Activated naive CD4-positive, alpha-beta T cell treated with anti-CD3 and anti-CD28 coated beads, Interleukin-2, amount 10 ng/mL, durations not matched to agents 7 days and 5 days (primary cell): ENCODE results near the gene MARCHF4.

Experiments used
- CTCF ChIA-PET: fragments of 350-600 bp; sonication (Branson Sonifier 250); formaldehyde crosslinking; loops from one replicate; lab custom pipeline; 2021; ENCODE audit warnings: antibody characterized with exemption; lab: Charles Lee
- DNase-seq: peaks from one replicate; pipeline ENCODE4 v3.0.0-alpha.2; 2020
- H3K27ac Mint-ChIP-seq: one replicate; pipeline ENCODE4 v1.8.0; 2021; ENCODE audit warnings: mild to moderate bottlenecking, moderate library complexity, mixed read lengths
- H3K27me3 Mint-ChIP-seq: one replicate; pipeline ENCODE4 v1.8.0; 2021; ENCODE audit warnings: mild to moderate bottlenecking, mixed read lengths
- H3K36me3 Mint-ChIP-seq: one replicate; pipeline ENCODE4 v1.8.0; 2021; ENCODE audit warnings: mixed read lengths
- H3K4me1 Mint-ChIP-seq: one replicate; pipeline ENCODE4 v1.8.0; 2021; ENCODE audit warnings: mixed read lengths
- H3K4me3 Mint-ChIP-seq: one replicate; pipeline ENCODE4 v1.8.0; 2021; ENCODE audit warnings: mild to moderate bottlenecking, moderate library complexity, mixed read lengths
- H3K9me3 Mint-ChIP-seq: one replicate; pipeline ENCODE4 v1.8.0; 2021; ENCODE audit warnings: mixed read lengths

Gene MARCHF4

GRCh38 chr2:216351172-216351925 lies 20.9 kb downstream of the MARCHF4 start:
- no peak for DNase-seq
- Mint-ChIP-seq H3K36me3 (peaks cover 5% of the 10 kb centered on the region), H3K4me3 (no peak overlapping the region), H3K27me3 (peaks cover 4% of the 10 kb centered on the region), H3K27ac (peak overlapping the region; percentile 34), H3K4me1 (peaks cover 72% of the 10 kb centered on the region), H3K9me3 (peaks cover 3% of the 10 kb centered on the region)
- CTCF ChIA-PET: interaction anchor here (0.6 to 1.4 kb wide), 4 partner anchors 52 to 65 kb away, joined by 3 to 5 read pairs (median 3); no protein-coding TSS in a partner anchor

GRCh38 chr2:216350214-216350791 lies 22.0 kb downstream of the MARCHF4 start:
- CTCF ChIA-PET: interaction anchor here (1.1 to 1.4 kb wide), 3 partner anchors 53 to 66 kb away, joined by 3 to 5 read pairs (median 3); no protein-coding TSS in a partner anchor
- Mint-ChIP-seq H3K4me3 (no peak overlapping the region), H3K9me3 (peaks cover 3% of the 10 kb centered on the region), H3K27ac (peak overlapping the region; percentile 26), H3K27me3 (no peaks in the 10 kb centered on the region), H3K36me3 (peaks cover 5% of the 10 kb centered on the region), H3K4me1 (peaks cover 74% of the 10 kb centered on the region)
- DNase-seq: peak; percentile 38

DNA sequence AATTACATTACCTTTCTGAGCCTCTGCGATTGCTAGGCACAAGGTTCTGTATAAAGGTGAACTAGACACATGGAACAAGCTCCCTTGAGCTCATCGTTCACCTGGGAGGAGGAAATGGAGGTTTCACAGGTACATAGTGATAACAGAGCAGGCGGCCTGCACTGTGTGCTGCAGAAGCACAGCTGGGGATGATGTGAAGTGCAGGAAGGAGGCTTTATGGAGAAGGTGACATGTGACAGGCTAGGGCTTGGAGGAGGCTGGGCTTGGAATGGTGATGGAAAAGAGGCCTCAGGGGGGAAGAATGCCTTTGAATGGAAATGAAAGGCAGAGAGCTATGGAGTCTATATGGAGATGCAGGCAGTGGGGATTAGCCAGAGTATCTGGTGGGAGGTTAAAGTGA lies 22.9 kb downstream of the MARCHF4 start:
- Mint-ChIP-seq H3K4me1 (peaks cover 71% of the 10 kb centered on the region), H3K4me3 (no peak overlapping the region), H3K9me3 (peaks cover under 1% of the 10 kb centered on the region), H3K27ac (no peak overlapping the region), H3K36me3 (peaks cover 5% of the 10 kb centered on the region), H3K27me3 (peaks cover 5% of the 10 kb centered on the region)
- CTCF ChIA-PET: interaction anchor here (0.8 kb wide), 1 partner anchor 56 kb away, joined by 3 read pairs; no protein-coding TSS in a partner anchor
- DNase-seq: no peak

- H3K9me3 Mint-ChIP-seq: no peaks in the 10 kb centered on the region
- peaks cover 65% of the 10 kb centered on the region for H3K4me1 Mint-ChIP-seq
- peaks cover 5% of the 10 kb centered on the region for H3K27me3 Mint-ChIP-seq
- no peak overlapping the region for H3K4me3 Mint-ChIP-seq
- CTCF ChIA-PET: interaction anchor here (0.8 kb wide), 1 partner anchor 56 kb away, joined by 3 read pairs; no protein-coding TSS in a partner anchor
- no peak for DNase-seq
- peaks cover 5% of the 10 kb centered on the region for H3K36me3 Mint-ChIP-seq
- H3K27ac Mint-ChIP-seq: no peak overlapping the region
These were observed 23.5 kb downstream of the MARCHF4 start for GRCh38 chr2:216348756-216349308.

- CTCF ChIA-PET: no interaction called here
- Mint-ChIP-seq H3K27ac (no peak overlapping the region), H3K27me3 (peaks cover 5% of the 10 kb centered on the region), H3K36me3 (no peaks in the 10 kb centered on the region), H3K9me3 (no peaks in the 10 kb centered on the region), H3K4me1 (peaks cover 45% of the 10 kb centered on the region), H3K4me3 (no peak overlapping the region)
- no peak for DNase-seq
These were observed 25.5 kb downstream of the MARCHF4 start for GRCh38 chr2:216346781-216347180.

DNA sequence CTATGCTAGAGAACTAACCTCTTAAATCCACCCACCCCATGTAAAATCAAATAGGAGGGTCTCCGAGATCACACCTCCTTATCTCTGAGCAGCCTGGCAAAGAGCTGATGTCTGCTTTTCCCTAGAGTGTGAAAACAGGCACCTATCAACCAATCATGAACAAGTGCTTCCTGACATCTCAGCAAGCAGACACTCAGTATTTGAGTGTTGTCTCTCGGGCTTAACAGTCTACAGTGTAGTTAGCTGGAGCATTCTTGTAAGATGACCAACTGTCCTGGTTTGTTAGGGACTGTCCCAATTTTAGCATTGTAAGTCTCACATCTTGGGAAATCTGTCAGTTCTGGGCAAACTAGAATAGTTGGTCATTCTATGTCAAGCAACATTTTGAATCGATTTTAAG lies 26.4 kb downstream of the MARCHF4 start:
- peaks cover 5% of the 10 kb centered on the region for H3K27me3 Mint-ChIP-seq

GRCh38 chr2:216344950-216345300 lies 27.4 kb downstream of the MARCHF4 start:
- H3K27me3 Mint-ChIP-seq: peaks cover 5% of the 10 kb centered on the region
- no peaks in the 10 kb centered on the region for H3K9me3 Mint-ChIP-seq
- H3K4me3 Mint-ChIP-seq: no peak overlapping the region
- CTCF ChIA-PET: interaction anchor here (1.1 kb wide), 1 partner anchor 14 kb away, joined by 3 read pairs; no protein-coding TSS in a partner anchor
- DNase-seq: no peak
- peaks cover 29% of the 10 kb centered on the region for H3K4me1 Mint-ChIP-seq
- H3K36me3 Mint-ChIP-seq: no peaks in the 10 kb centered on the region
- H3K27ac Mint-ChIP-seq: no peak overlapping the region

More for the DNA sequence above, 26.4 kb downstream of the MARCHF4 start:
- no peaks in the 10 kb centered on the region for H3K9me3 Mint-ChIP-seq
- no peak for DNase-seq
- H3K4me1 Mint-ChIP-seq: peaks cover 38% of the 10 kb centered on the region
- H3K36me3 Mint-ChIP-seq: no peaks in the 10 kb centered on the region
- H3K4me3 Mint-ChIP-seq: no peak overlapping the region
- H3K27ac Mint-ChIP-seq: no peak overlapping the region
- CTCF ChIA-PET: interaction anchor here (1.1 kb wide), 1 partner anchor 15 kb away, joined by 3 read pairs; no protein-coding TSS in a partner anchor

DNA sequence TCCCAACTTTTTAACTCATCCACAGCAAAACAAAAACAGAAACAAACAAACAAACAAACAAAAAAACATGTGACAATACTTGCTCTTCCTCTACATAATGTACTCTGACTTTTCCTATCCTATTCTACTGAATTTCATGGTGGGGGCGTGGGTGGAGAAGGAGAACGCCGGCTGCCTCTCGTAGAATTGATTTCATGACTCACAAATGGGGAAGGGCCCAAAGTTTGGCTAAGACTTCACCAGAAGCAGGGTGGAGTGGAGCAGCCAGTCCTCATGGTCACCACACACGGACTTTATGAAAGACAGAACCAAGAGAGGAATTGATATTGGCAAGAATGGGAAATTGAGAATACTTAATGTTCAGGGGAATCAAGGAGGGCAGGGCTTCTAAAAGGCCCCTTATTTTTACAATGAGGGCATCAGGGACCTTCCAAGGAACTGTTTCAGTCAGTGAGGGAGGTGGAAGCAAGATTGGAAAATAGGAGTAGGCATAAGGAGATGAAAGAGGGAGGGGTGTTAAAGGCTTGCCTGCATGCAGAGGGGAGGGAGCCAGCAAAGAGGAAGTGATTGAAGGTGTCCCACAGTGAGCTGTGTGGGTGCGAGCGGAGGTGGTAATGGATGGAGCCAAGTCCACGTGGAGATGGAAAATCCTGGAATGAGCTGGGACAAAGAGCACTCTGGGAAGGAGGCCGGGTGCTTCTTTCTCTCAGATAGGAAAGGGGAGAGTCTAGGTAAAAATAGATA lies 27.9 kb downstream of the MARCHF4 start:
- H3K4me1 Mint-ChIP-seq: peaks cover 23% of the 10 kb centered on the region

DNA sequence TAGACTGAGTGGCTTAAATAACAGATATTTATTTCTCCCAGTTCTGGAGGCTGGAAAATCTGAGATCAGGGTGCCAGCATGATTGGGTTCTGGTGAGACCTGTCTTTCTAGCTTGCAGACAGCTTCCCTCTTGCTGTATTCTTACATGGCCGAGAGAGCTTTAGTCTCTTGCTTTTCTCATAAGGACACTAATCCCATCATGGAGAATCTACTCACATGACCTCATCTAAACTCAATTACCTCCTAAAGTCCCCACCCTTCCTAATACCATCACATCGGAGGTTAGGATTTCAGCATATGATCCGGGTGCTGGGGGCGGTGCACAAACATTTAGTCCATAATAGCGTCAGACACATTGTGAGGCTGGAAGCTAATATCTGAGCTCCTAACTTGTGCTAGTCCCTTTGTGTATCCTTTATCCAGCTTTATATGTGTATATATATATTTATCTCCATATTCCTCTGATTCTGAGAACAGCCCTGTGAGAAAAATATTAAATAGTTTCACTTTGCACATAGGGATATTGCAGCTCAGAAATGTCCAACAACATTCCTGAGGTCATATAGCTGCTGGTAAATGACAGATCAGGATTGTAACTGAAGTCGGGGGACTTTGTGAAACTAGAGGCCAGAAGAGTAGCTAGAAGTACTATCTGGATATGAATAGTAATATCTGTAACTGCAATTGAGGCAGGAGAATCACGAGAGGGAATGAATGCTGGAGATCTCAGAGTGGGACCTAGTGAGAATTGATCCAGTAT lies 28.9 kb downstream of the MARCHF4 start:
- no peak for DNase-seq
- H3K4me1 Mint-ChIP-seq: peaks cover 14% of the 10 kb centered on the region
- H3K36me3 Mint-ChIP-seq: no peaks in the 10 kb centered on the region
- peaks cover 17% of the 10 kb centered on the region for H3K27me3 Mint-ChIP-seq
- CTCF ChIA-PET: no interaction called here
- no peak overlapping the region for H3K27ac Mint-ChIP-seq
- H3K4me3 Mint-ChIP-seq: no peak overlapping the region
- H3K9me3 Mint-ChIP-seq: no peaks in the 10 kb centered on the region

More for the DNA sequence above, 27.9 kb downstream of the MARCHF4 start:
- Mint-ChIP-seq H3K4me3 (no peak overlapping the region), H3K27ac (no peak overlapping the region), H3K9me3 (no peaks in the 10 kb centered on the region), H3K27me3 (peaks cover 7% of the 10 kb centered on the region), H3K36me3 (no peaks in the 10 kb centered on the region)
- CTCF ChIA-PET: interaction anchor here (1.1 kb wide), 1 partner anchor 14 kb away, joined by 3 read pairs; no protein-coding TSS in a partner anchor
- no peak for DNase-seq

- no peak for DNase-seq
- Mint-ChIP-seq H3K4me1 (no peaks in the 10 kb centered on the region), H3K4me3 (no peak overlapping the region), H3K27me3 (peaks cover 23% of the 10 kb centered on the region), H3K27ac (no peak overlapping the region), H3K9me3 (no peaks in the 10 kb centered on the region), H3K36me3 (no peaks in the 10 kb centered on the region)
- CTCF ChIA-PET: interaction anchor here (1.1 kb wide), 1 partner anchor 63 kb away, joined by 3 read pairs; no protein-coding TSS in a partner anchor
These were observed 31.2 kb downstream of the MARCHF4 start for GRCh38 chr2:216341121-216341520.

GRCh38 chr2:216340280-216340631 lies 32.0 kb downstream of the MARCHF4 start:
- Mint-ChIP-seq H3K4me3 (no peak overlapping the region), H3K36me3 (no peaks in the 10 kb centered on the region), H3K27ac (no peak overlapping the region), H3K27me3 (peaks cover 23% of the 10 kb centered on the region), H3K4me1 (no peaks in the 10 kb centered on the region), H3K9me3 (no peaks in the 10 kb centered on the region)
- no peak for DNase-seq
- CTCF ChIA-PET: no interaction called here

DNA sequence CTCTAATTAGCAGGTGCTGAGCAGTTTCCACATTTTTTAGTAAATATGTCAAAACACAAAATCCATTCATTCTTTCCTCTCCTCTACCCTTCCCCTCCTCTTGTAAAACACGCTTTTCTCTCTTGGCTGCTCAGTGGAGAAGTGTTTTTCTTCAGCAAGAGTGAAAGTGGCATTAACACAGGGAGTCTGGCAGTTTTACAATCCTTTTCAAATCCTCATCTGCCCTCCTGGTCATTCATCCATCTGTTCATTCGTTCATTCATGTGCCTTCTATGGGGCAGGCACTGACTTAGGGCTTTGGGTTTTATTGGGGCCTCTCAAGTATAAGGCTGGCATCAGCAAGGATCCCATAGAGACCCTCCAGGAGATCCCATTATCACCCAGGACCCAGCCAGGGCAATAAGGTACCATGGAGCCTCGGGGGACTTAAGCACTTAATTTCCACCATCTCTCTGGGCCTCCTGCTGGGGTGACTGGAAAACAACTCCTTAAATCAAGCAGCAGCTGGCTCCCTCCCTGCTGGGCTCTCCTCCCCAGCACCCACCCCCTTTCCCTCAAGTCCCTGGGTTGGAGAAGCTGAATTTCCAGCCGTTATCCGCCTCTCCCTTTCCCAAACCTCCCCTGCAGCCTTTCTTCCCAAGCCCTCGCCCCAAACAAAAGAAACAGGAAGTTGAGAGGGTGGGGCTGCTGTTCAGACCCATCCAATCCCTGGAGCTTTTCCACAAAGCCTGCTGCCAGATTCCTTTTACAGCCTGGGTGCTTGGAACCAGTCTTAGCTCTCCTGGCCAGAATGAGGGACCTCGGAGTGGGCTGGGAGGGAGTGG lies 32.6 kb downstream of the MARCHF4 start:
- CTCF ChIA-PET: no interaction called here
- H3K4me3 Mint-ChIP-seq: no peak overlapping the region
- H3K9me3 Mint-ChIP-seq: no peaks in the 10 kb centered on the region
- no peak overlapping the region for H3K27ac Mint-ChIP-seq
- no peaks in the 10 kb centered on the region for H3K36me3 Mint-ChIP-seq
- peaks cover 22% of the 10 kb centered on the region for H3K27me3 Mint-ChIP-seq
- no peaks in the 10 kb centered on the region for H3K4me1 Mint-ChIP-seq
- no peak for DNase-seq

DNA sequence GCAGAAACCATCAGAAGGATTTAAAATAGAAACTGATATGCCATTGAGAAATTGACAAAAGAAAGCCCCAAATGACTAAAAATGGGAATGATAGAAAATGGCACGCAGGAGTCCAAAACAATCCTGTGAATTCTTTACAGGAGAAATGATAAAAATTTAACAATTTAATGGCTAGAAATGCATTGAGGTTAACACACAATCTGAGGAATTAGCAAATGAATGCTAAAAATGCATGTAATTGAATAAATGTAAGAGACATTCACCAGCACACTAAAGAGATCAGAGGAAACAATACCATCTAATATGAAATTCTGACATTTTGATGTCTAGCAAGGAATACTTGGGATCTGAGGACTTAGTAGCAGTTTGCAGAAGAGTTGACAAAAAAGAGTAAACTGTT lies 37.0 kb downstream of the MARCHF4 start:
- Mint-ChIP-seq H3K27me3 (peaks cover 28% of the 10 kb centered on the region), H3K36me3 (no peaks in the 10 kb centered on the region), H3K4me3 (no peak overlapping the region), H3K9me3 (no peaks in the 10 kb centered on the region), H3K27ac (no peak overlapping the region), H3K4me1 (no peaks in the 10 kb centered on the region)
- CTCF ChIA-PET: no interaction called here
- no peak for DNase-seq
